Mesendoderm (in vitro differentiated cells): ENCODE results near the gene TSPEAR.
"Not testable (repeated sequence)": the region's sequence is repeated elsewhere in the genome, so short reads cannot be mapped to it uniquely, and the experiment has no call there.

Experiments used
- DNase-seq: peaks from one replicate; pipeline ENCODE4 v3.0.0; 2013
- H2AK5ac ChIP-seq: 2 replicates; pipeline ENCODE4 v1.6.1; 2013; ENCODE audit warnings: low read length, inconsistent platforms
- H2BK120ac ChIP-seq: 2 replicates; pipeline ENCODE4 v1.6.1; 2013; ENCODE audit warnings: low read depth, mild to moderate bottlenecking, low read length, moderate library complexity, mixed read lengths
- H2BK15ac ChIP-seq: replicated peaks from 2 replicates; pipeline ENCODE4 v1.6.1; 2013; ENCODE audit warnings: low read depth, mild to moderate bottlenecking, moderate library complexity
- H2BK5ac ChIP-seq: 2 replicates; pipeline ENCODE4 v1.6.1; 2013; ENCODE audit warnings: low read length, inconsistent platforms
- H3K18ac ChIP-seq: 2 replicates; pipeline ENCODE4 v1.6.1; 2013; ENCODE audit warnings: mild to moderate bottlenecking, low read length, mixed read lengths
- H3K23ac ChIP-seq: one replicate; pipeline ENCODE4 v1.6.1; 2013; ENCODE audit warnings: low read length
- H3K27ac ChIP-seq: 2 replicates; pipeline ENCODE4 v1.5.1; 2013; ENCODE audit warnings: low read depth, mild to moderate bottlenecking, inconsistent platforms, low read length, moderate library complexity
- H3K27me3 ChIP-seq: 2 replicates; pipeline ENCODE4 v1.6.1; 2013; ENCODE audit warnings: low read length, control low read depth, mild to moderate bottlenecking, inconsistent platforms; ENCODE audit not compliant: insufficient read depth, poor library complexity
- H3K36me3 ChIP-seq: 2 replicates; pipeline ENCODE4 v1.6.1; 2013; ENCODE audit warnings: low read length, inconsistent platforms; ENCODE audit not compliant: control insufficient read depth, insufficient read depth
- H3K4ac ChIP-seq: one replicate; pipeline ENCODE4 v1.6.1; 2013; ENCODE audit warnings: low read depth, mild to moderate bottlenecking, low read length, moderate library complexity
- H3K4me1 ChIP-seq: 2 replicates; pipeline ENCODE4 v1.6.1; 2013; ENCODE audit warnings: low read depth, low read length, inconsistent platforms; ENCODE audit not compliant: control insufficient read depth
- H3K4me2 ChIP-seq: 2 replicates; pipeline ENCODE4 v1.6.1; 2013; ENCODE audit warnings: low read length
- H3K4me3 ChIP-seq: 2 replicates; pipeline ENCODE4 v1.5.1; 2013; ENCODE audit warnings: mild to moderate bottlenecking, low read length
- H3K56ac ChIP-seq: one replicate; pipeline ENCODE4 v1.6.1; 2013; ENCODE audit warnings: low read length
- H3K79me1 ChIP-seq: 2 replicates; pipeline ENCODE4 v1.6.1; 2013; ENCODE audit warnings: low read length, inconsistent platforms
- H3K79me2 ChIP-seq: 2 replicates; pipeline ENCODE4 v1.6.1; 2013; ENCODE audit warnings: mild to moderate bottlenecking, low read length; ENCODE audit not compliant: control insufficient read depth, insufficient read depth
- H3K9ac ChIP-seq: 2 replicates; pipeline ENCODE4 v1.6.1; 2013; ENCODE audit warnings: low read length, inconsistent platforms
- H4K5ac ChIP-seq: one replicate; pipeline ENCODE4 v1.6.1; 2013; ENCODE audit warnings: low read length
- H4K8ac ChIP-seq: one replicate; pipeline ENCODE4 v1.6.1; 2013; ENCODE audit warnings: low read depth, mild to moderate bottlenecking, control low read depth, low read length, moderate library complexity
- WGBS: extraction: QIAGEN DNeasy Blood & Tissue Kit; methylation state at CpG from one replicate; pipeline ENCODE4 v1.1.7; 2013; ENCODE audit warnings: low lambda C conversion rate, missing lambda C conversion rate; ENCODE audit not compliant: insufficient coverage; ENCODE audit errors: extremely low coverage; 5-methylcytosine and 5-hydroxymethylcytosine counted together

Gene TSPEAR

GRCh38 chr21:44697172-44697810 is 14.1 kb downstream of the TSPEAR start, which contains the start of gene KRTAP10-12:
Gene KRTAP10-12, plus strand, starts transcription at chr21:44697172. Its CDS starts 30 bp downstream, at chr21:44697202.
- not testable (repeated sequence) for H3K79me1 ChIP-seq, H3K4me1 ChIP-seq, H3K4me2 ChIP-seq, H4K5ac ChIP-seq, H3K79me2 ChIP-seq, H2BK120ac ChIP-seq, H2AK5ac ChIP-seq, H4K8ac ChIP-seq, H2BK15ac ChIP-seq, H2BK5ac ChIP-seq, H3K4ac ChIP-seq, DNase-seq, H3K4me3 ChIP-seq, H3K36me3 ChIP-seq, H3K18ac ChIP-seq, H3K27me3 ChIP-seq, H3K27ac ChIP-seq
- Histone ChIP-seq H3K23ac (peak within 1 kb of the TSS; percentile 45), H3K56ac (peak within 1 kb of the TSS; percentile 79), H3K9ac (peak within 1 kb of the TSS; percentile 15)
- no CpG with 5 or more reads among the region's 21 CpGs for WGBS

DNA sequence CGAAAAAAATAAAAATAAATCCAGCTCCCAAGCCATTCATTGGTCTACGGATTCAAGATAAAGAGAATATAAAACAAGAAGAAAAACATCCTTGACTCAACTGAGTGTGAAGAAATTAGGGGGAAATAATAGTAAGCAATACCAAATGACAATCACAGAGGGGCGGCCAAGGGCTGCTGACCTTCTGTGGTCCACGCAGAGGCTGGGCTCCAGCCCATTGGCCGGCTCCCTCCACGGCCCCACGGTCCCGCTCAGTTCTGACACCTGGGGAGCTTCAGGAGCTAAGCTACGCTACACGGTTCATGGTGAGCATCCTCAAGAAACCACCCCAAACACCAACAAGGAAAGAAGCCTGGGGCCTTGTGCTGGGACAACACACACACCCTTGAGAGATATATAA is 14.8 kb downstream of the TSPEAR start:
- H3K18ac ChIP-seq, result no peak overlapping the region
- no peak overlapping the region for H2AK5ac ChIP-seq
- H3K4me3 ChIP-seq, result no peak overlapping the region
- peaks cover 2% of the 10 kb centered on the region for H3K79me2 ChIP-seq
- DNase-seq, result no peak
- no peak overlapping the region for H3K27ac ChIP-seq
- H3K56ac ChIP-seq, result peak overlapping the region; percentile 15
- no peak overlapping the region for H2BK120ac ChIP-seq
- no CpG with 5 or more reads among the region's 10 CpGs for WGBS
- H3K27me3 ChIP-seq, result no peaks in the 10 kb centered on the region
- H3K4me2 ChIP-seq, result no peak overlapping the region
- H3K4ac ChIP-seq, result no peak overlapping the region
- no peak overlapping the region for H3K9ac ChIP-seq
- no peak overlapping the region for H4K5ac ChIP-seq
- no peaks in the 10 kb centered on the region for H3K36me3 ChIP-seq
- H2BK5ac ChIP-seq, result no peak overlapping the region
- H3K23ac ChIP-seq, result no peak overlapping the region
- no peak overlapping the region for H2BK15ac ChIP-seq
- H3K79me1 ChIP-seq, result no peaks in the 10 kb centered on the region
- no peak overlapping the region for H4K8ac ChIP-seq
- H3K4me1 ChIP-seq, result peaks cover 7% of the 10 kb centered on the region

DNA sequence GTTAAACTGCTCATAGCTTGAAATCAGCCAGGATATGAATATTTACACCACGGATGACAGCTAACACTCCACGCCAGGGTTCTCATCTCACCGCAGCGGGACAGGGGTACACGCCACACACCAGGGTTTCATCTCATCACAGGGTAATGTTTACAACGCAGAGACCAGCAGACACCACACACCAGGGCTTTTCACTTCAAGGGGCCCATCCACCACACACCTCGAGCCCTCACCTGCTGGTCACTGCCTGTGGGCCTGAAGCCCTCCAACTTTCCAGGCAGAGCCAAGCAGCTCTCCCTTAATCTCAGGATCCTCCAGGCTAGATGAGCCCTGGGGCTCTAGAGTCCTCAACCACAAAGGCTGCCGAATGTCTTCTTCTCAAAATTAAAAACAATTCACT is 15.7 kb downstream of the TSPEAR start:
- DNase-seq, result no peak
- WGBS, result no CpG with 5 or more reads among the region's 8 CpGs
- Histone ChIP-seq H2BK120ac (no peak overlapping the region), H3K4me1 (peaks cover 7% of the 10 kb centered on the region), H3K4me2 (no peak overlapping the region), H3K18ac (peak overlapping the region; percentile 18), H4K5ac (no peak overlapping the region), H2BK5ac (no peak overlapping the region), H2AK5ac (peak overlapping the region; percentile 65), H3K79me2 (peaks cover 2% of the 10 kb centered on the region), H3K4me3 (no peak overlapping the region), H3K36me3 (no peaks in the 10 kb centered on the region), H3K79me1 (no peaks in the 10 kb centered on the region), H3K4ac (no peak overlapping the region), H2BK15ac (no peak overlapping the region), H4K8ac (no peak overlapping the region), H3K9ac (no peak overlapping the region), H3K56ac (peak overlapping the region; percentile 64), H3K27me3 (no peaks in the 10 kb centered on the region), H3K27ac (no peak overlapping the region), H3K23ac (no peak overlapping the region)

DNA sequence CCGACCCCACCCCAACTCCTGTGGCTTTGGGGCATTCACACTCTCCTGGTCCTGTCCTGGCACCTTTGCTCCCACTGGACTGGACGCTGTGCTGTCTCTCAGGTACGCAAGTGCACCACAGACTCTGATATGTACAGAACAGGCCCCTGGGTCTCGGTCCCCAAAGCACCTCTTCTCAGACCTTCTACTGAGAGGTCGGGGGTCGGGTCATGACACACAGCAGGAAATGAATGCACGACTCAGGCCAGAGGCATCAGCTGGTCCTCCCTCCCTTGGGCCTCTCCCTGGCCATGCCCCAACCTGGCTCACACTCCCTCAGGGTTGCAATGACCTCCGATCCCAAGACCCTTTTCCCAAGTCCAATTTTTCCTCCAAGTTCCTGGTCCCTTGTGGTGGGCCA is 16.2 kb downstream of the TSPEAR start:
- Histone ChIP-seq H3K36me3 (no peaks in the 10 kb centered on the region), H3K27me3 (no peaks in the 10 kb centered on the region), H3K4me2 (no peak overlapping the region), H3K79me1 (no peaks in the 10 kb centered on the region), H3K27ac (no peak overlapping the region), H3K9ac (no peak overlapping the region), H3K4ac (no peak overlapping the region), H2BK15ac (no peak overlapping the region), H4K5ac (no peak overlapping the region), H2BK120ac (no peak overlapping the region), H4K8ac (no peak overlapping the region), H3K23ac (no peak overlapping the region), H3K4me1 (peaks cover 7% of the 10 kb centered on the region), H3K56ac (no peak overlapping the region), H3K4me3 (no peak overlapping the region), H2AK5ac (no peak overlapping the region), H2BK5ac (no peak overlapping the region), H3K79me2 (peaks cover 2% of the 10 kb centered on the region), H3K18ac (no peak overlapping the region)
- WGBS, result no CpG with 5 or more reads among the region's 8 CpGs
- no peak for DNase-seq

DNA sequence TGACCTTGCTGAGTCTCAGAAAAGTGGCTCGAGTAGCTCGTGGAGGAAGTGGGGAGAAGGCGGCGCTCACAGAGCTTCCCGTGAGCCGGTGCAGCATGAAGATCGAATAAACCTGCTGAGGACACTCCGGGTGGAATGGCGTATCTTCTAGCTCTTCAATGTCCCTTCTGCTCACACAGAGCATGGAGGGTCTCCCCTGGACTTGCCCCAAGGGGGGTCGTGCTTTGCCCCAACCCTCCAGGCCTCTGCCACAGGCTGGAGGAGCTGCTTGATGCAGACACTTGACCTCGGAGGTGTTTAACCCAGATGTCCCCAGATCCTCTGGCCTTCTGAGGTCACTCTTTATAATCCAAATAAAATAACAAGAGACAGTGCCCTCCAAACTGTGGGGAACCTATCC is 16.6 kb downstream of the TSPEAR start:
- H3K27ac ChIP-seq, result no peak overlapping the region
- H3K18ac ChIP-seq, result no peak overlapping the region
- no peak overlapping the region for H2BK120ac ChIP-seq
- H2BK15ac ChIP-seq, result no peak overlapping the region
- no peak for DNase-seq
- H4K5ac ChIP-seq, result no peak overlapping the region
- H3K27me3 ChIP-seq, result no peaks in the 10 kb centered on the region
- H3K79me2 ChIP-seq, result peaks cover 2% of the 10 kb centered on the region
- no peaks in the 10 kb centered on the region for H3K79me1 ChIP-seq
- no peak overlapping the region for H3K56ac ChIP-seq
- H2BK5ac ChIP-seq, result no peak overlapping the region
- H3K36me3 ChIP-seq, result no peaks in the 10 kb centered on the region
- H3K4me2 ChIP-seq, result no peak overlapping the region
- H3K4me1 ChIP-seq, result peaks cover 7% of the 10 kb centered on the region
- H3K23ac ChIP-seq, result no peak overlapping the region
- H2AK5ac ChIP-seq, result no peak overlapping the region
- no peak overlapping the region for H3K4me3 ChIP-seq
- H4K8ac ChIP-seq, result no peak overlapping the region
- no peak overlapping the region for H3K4ac ChIP-seq
- no peak overlapping the region for H3K9ac ChIP-seq
- WGBS, result no CpG with 5 or more reads among the region's 11 CpGs
